Keratinocyte (primary cell): ENCODE measurements around the gene QRICH2.

Experiments used
- EZH2 ChIP-seq: IDR thresholded peaks from one replicate; pipeline ENCODE4 v1.6.1; 2012; ENCODE audit warnings: inconsistent platforms, mild to moderate bottlenecking, low read length, moderate library complexity
- TF ChIP-seq, protein P1 (sequence below), 3 experiments: IDR thresholded peaks in 1 of 3; conservative IDR thresholded peaks in 1 of 3; optimal IDR thresholded peaks in 1 of 3; 2 replicates in 2 of 3; 3 replicates in 1 of 3; pipeline versions ENCODE3 to v1.5.1; 2011; ENCODE audit warnings: low read length in 3 of 3, mild to moderate bottlenecking in 3 of 3, moderate library complexity in 2 of 3, control low read depth in 1 of 3, inconsistent platforms in 1 of 3; ENCODE audit not compliant: insufficient read depth in 2 of 3; ENCODE audit errors: extremely low read depth in 1 of 3

GRCh38 chr17:76238847-76239537, 69.1 kb downstream of the QRICH2 start:
- TF ChIP-seq, protein P1, sequence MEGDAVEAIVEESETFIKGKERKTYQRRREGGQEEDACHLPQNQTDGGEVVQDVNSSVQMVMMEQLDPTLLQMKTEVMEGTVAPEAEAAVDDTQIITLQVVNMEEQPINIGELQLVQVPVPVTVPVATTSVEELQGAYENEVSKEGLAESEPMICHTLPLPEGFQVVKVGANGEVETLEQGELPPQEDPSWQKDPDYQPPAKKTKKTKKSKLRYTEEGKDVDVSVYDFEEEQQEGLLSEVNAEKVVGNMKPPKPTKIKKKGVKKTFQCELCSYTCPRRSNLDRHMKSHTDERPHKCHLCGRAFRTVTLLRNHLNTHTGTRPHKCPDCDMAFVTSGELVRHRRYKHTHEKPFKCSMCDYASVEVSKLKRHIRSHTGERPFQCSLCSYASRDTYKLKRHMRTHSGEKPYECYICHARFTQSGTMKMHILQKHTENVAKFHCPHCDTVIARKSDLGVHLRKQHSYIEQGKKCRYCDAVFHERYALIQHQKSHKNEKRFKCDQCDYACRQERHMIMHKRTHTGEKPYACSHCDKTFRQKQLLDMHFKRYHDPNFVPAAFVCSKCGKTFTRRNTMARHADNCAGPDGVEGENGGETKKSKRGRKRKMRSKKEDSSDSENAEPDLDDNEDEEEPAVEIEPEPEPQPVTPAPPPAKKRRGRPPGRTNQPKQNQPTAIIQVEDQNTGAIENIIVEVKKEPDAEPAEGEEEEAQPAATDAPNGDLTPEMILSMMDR (optimal IDR thresholded peaks at IDR 0.05 in 1 of 3, IDR thresholded peaks at IDR 0.05 in 1 of 3, conservative IDR thresholded peaks at IDR 0.05 in 1 of 3; ENCODE audit: extremely low read depth in 1 of 3, insufficient read depth in 2 of 3, low read length in 3 of 3), result no peak
- no peak for TF ChIP-seq EZH2
